IPS DF 6.9 (cell line): ENCODE measurements around the gene KIAA1671.

Source experiments
- DNase-seq: peaks from one replicate; pipeline ENCODE4 v3.0.0-alpha.2; 2013; ENCODE audit warnings: low read depth, low spot score
- H3K27ac ChIP-seq: one replicate; pipeline ENCODE4 v1.5.1; 2013; ENCODE audit warnings: low read length, control low read depth
- H3K27me3 ChIP-seq: 2 replicates; pipeline ENCODE4 v1.6.1; 2013; ENCODE audit warnings: mild to moderate bottlenecking, low read length; ENCODE audit not compliant: control insufficient read depth, insufficient read depth
- H3K36me3 ChIP-seq: 2 replicates; pipeline ENCODE4 v1.6.1; 2013; ENCODE audit warnings: low read length; ENCODE audit not compliant: control insufficient read depth, insufficient read depth
- H3K4me1 ChIP-seq: 2 replicates; pipeline ENCODE4 v1.6.1; 2013; ENCODE audit warnings: low read length; ENCODE audit not compliant: control insufficient read depth, insufficient read depth
- H3K4me3 ChIP-seq: 2 replicates; pipeline ENCODE4 v1.5.1; 2013; ENCODE audit warnings: mild to moderate bottlenecking, low read length
- H3K9me3 ChIP-seq: 2 replicates; pipeline ENCODE4 v1.6.1; 2013; ENCODE audit warnings: low read length, inconsistent platforms; ENCODE audit not compliant: control insufficient read depth, insufficient read depth
- WGBS: extraction: QIAGEN DNeasy Blood & Tissue Kit; methylation state at CpG from one replicate; pipeline ENCODE4 v1.1.7; 2013; ENCODE audit warnings: mixed read lengths, missing lambda C conversion rate; ENCODE audit not compliant: insufficient read length, insufficient coverage; 5-methylcytosine and 5-hydroxymethylcytosine counted together

KIAA1671 gene

DNA sequence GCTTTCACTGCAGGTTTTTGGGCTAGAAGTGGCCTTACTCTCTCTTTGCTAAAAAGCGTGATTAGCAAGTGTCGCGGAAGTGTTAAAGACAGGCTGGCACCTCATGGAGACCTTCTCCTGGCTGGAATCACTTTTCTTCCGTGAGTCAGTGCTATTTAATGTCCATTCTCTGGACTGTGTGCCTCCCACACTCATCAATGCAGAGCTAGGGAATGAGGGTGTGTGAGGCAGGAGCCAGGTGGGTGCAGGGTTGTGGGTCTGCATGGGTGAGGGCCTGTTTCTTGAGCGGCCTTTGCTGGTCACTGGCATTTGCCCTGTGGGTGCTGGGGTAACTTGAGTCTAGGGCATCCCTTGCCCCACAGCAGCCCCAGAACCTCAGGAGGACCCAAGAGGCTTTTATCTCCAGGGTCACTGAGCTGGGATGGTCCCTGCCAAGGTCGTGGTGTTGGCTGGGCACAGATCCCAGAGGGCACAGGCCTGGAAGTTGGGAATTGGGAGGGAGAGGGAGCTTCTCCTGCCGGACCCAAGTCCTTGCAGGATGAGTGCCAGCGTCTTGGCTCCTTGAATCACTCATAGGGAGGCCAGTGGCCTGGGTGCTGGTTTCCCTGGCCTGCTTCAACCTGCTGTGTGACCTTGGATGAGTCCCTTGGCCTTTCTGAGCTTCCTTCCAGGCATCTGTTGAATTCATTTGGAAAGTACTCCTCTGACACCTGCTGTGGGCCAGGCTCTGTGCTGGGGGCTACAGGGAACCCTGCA lies 30.0 kb downstream of the KIAA1671 start:
- no peak overlapping the region for H3K27ac ChIP-seq
- peaks cover 1% of the 10 kb centered on the region; the same call in 1 of the 2 replicates for H3K4me1 ChIP-seq
- WGBS: no CpG with 5 or more reads among the region's 8 CpGs
- no peak for DNase-seq
- H3K27me3 ChIP-seq: no peaks in the 10 kb centered on the region
- H3K36me3 ChIP-seq: no peaks in the 10 kb centered on the region
- H3K4me3 ChIP-seq: no peak overlapping the region
- no peaks in the 10 kb centered on the region for H3K9me3 ChIP-seq

DNA sequence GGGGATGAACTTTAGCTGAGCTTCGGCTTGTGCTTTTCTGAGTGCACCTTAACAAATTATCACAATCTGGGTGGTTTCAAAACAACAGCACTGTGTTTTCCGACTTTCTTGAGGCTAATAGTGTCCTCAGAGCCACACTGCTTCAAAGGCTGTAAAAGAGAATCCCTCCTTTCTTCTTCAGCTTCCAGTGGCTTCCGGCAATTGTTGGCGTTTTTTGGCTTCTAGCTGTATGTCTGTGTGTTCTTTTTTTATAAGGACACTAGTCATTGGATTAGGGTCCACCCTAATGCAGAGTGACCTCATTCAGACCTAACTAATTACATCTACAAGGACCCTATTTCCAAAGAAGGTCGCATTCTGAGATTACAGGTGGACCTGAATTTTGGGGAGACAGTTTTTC lies 30.6 kb downstream of the KIAA1671 start:
- Histone ChIP-seq H3K27me3 (no peaks in the 10 kb centered on the region), H3K4me1 (peaks cover 1% of the 10 kb centered on the region; the same call in 1 of the 2 replicates), H3K36me3 (no peaks in the 10 kb centered on the region), H3K4me3 (no peak overlapping the region), H3K27ac (no peak overlapping the region), H3K9me3 (no peaks in the 10 kb centered on the region)
- no CpG with 5 or more reads among the region's 5 CpGs for WGBS
- DNase-seq: no peak

DNA sequence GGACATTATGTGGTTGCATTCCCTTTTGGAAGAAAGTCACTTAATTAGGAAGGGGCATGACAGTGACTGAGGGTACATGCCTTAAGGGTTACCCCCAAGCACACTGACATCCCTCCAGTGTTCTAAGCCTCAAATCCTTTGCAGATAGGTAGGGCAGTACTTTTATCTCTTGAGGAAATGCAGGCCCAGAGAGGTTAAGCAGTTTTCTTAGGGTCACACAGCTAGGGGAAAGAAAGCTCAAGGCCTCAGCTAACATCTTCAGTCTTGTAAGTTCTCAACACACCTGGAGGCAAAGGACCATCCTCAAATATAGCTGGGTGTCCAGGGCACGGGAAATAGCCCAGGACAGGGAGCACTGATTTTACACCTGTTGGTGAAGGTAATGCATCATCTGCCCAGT lies 31.6 kb downstream of the KIAA1671 start:
- Histone ChIP-seq H3K27me3 (no peaks in the 10 kb centered on the region), H3K9me3 (no peaks in the 10 kb centered on the region), H3K4me3 (no peak overlapping the region), H3K4me1 (peaks cover 1% of the 10 kb centered on the region; the same call in 1 of the 2 replicates), H3K36me3 (no peaks in the 10 kb centered on the region), H3K27ac (no peak overlapping the region)
- WGBS: no CpG with 5 or more reads among the region's 1 CpG
- DNase-seq: no peak

DNA sequence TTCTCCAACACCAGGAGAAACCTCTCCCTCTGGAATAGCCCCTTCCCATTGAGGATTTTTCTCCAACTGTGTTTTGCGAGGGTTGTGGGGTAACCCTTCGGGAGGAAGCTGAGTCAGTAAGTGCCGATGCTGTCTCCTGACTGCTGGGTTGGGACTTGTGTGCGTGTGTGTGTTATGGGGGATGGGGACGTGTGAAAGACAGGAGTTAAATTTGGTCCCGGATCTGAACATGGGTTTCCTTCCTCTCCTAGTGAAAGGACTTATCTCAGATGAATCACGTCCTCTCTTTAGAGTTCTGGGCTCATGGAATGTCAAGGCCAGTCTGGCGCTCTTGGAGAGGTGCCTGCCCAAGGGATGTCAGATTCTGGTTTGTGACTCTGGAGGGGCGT lies 33.3 kb downstream of the KIAA1671 start:
- Histone ChIP-seq H3K27me3 (no peaks in the 10 kb centered on the region), H3K27ac (no peak overlapping the region), H3K4me1 (peaks cover 1% of the 10 kb centered on the region; the same call in 1 of the 2 replicates), H3K4me3 (no peak overlapping the region), H3K9me3 (no peaks in the 10 kb centered on the region), H3K36me3 (no peaks in the 10 kb centered on the region)
- DNase-seq: no peak
- WGBS: no CpG with 5 or more reads among the region's 9 CpGs

DNA sequence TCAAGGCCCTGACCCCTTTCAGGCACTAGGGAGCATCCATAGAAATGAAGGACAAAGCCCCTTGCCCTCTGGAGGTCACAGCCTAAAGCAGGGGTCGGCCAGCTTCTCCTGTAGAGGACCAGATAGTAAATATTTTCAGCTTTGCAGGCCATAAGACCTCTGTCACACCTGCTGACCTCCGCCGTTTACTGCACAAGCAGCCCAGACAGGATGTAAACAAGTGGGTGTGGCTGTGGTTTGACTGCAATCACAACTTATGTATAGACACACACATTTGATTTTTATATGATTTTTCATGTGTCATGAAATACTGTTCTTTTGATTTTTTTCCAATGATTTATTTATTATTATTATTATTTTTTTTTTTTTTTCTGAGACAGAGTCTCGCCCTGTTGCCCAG lies 34.3 kb downstream of the KIAA1671 start:
- no peak for DNase-seq
- Histone ChIP-seq H3K4me3 (no peak overlapping the region), H3K27me3 (no peaks in the 10 kb centered on the region), H3K27ac (no peak overlapping the region), H3K4me1 (peaks cover 1% of the 10 kb centered on the region; the same call in 1 of the 2 replicates), H3K36me3 (no peaks in the 10 kb centered on the region), H3K9me3 (no peaks in the 10 kb centered on the region)
- no CpG with 5 or more reads among the region's 4 CpGs for WGBS

DNA sequence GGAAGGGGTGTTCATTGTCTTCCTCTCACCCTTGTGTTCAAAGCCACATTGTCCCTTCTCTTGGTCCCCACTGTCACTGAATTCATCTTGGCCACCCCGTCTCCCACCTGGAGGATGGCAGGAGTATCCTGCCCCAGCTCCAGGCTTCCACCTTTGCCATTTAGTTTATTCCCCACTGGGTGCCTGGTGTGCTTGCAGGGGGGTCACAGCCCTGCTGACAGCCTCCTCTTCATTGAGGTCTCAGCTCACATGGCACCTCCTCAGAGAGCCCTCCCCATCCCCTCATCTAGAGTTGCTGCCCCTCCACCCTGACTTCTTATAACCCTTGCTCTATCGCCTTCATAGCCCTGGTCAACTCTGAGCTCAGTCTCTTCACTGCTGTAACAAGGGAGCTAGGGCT lies 36.6 kb downstream of the KIAA1671 start:
- Histone ChIP-seq H3K27ac (no peak overlapping the region), H3K36me3 (no peaks in the 10 kb centered on the region), H3K27me3 (no peaks in the 10 kb centered on the region), H3K4me3 (no peak overlapping the region), H3K9me3 (no peaks in the 10 kb centered on the region), H3K4me1 (peaks cover 1% of the 10 kb centered on the region; the same call in 1 of the 2 replicates)
- no CpG with 5 or more reads among the region's 2 CpGs for WGBS
- DNase-seq: no peak

DNA sequence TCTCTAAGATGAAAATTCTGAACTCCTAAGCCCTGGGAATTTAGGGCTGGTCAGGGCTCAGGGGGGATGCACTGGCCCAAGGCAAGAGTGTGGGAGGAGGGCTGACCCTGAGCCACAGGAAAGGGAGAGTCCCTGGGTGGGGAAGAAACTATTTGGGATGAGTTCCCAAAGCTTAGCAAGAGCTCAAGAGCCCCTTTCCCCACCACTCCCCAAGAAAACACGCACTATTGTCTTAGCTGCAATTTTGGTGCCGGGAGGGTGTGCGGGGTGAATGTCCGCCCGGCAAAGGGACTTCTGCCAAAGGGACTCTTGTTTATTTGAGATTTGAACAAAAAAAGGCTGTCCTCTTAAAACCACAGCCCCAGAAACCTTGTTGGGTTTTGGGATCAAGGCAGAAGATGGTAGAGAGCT lies 37.0 kb downstream of the KIAA1671 start:
- no peak overlapping the region for H3K27ac ChIP-seq
- WGBS: no CpG with 5 or more reads among the region's 5 CpGs
- no peaks in the 10 kb centered on the region for H3K36me3 ChIP-seq
- H3K9me3 ChIP-seq: no peaks in the 10 kb centered on the region
- H3K4me1 ChIP-seq: peaks cover 1% of the 10 kb centered on the region; the same call in 1 of the 2 replicates
- H3K27me3 ChIP-seq: no peaks in the 10 kb centered on the region
- no peak overlapping the region for H3K4me3 ChIP-seq
- no peak for DNase-seq

DNA sequence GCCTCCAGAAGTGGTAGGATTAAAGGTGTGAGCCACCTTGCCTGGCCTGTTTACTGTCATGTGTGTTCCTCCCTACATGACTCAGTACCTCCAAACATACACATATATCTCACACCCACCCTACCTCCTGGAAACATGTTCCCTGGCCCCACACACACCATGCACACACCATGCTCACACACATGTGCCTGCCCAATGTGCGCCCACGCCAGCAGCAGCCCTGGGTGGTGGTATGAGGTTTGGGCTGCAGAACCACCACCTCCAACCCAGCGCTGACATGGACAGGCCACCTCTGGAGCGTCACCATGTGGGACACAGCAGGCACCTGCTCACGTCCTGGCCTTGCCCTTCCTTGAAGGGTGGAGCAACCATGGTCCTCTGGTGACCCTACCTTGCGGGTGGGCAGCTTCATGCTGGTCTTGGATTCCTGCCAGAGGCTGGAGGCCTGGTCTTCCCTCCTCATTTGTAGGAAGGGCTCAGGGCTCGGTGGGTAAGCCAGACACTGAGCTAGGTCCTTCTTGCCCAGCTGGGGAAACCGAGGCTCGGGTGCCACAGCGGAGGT lies 37.9 kb downstream of the KIAA1671 start:
- no peaks in the 10 kb centered on the region for H3K27me3 ChIP-seq
- DNase-seq: no peak
- no peaks in the 10 kb centered on the region for H3K9me3 ChIP-seq
- H3K27ac ChIP-seq: no peak overlapping the region
- peaks cover 1% of the 10 kb centered on the region; the same call in 1 of the 2 replicates for H3K4me1 ChIP-seq
- no peaks in the 10 kb centered on the region for H3K36me3 ChIP-seq
- no peak overlapping the region for H3K4me3 ChIP-seq
- WGBS: no CpG with 5 or more reads among the region's 10 CpGs

DNA sequence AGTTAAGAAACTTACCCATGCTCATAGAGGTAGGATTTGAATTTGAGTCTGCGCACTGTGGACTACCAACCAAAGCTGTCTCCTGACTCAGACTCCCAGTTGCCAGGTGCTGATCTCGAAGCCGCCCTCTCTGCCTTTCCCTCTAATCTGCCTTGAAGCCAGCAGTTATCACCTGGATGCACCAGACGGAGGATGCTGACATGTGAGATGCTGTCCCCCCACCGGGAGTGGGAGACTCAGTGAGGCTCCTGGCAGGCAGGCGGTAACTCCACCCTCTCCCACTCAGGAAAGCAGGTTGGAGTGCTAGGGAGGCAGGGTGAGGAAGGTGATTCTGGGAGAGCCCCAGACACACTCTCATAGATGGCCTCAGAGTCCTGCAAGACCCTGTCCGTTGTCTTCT lies 40.4 kb downstream of the KIAA1671 start:
- WGBS: no CpG with 5 or more reads among the region's 7 CpGs
- H3K27me3 ChIP-seq: no peaks in the 10 kb centered on the region
- no peak for DNase-seq
- no peaks in the 10 kb centered on the region for H3K9me3 ChIP-seq
- H3K4me1 ChIP-seq: peaks cover 7% of the 10 kb centered on the region; the same call in 1 of the 2 replicates
- no peak overlapping the region for H3K27ac ChIP-seq
- no peaks in the 10 kb centered on the region for H3K36me3 ChIP-seq
- H3K4me3 ChIP-seq: no peak overlapping the region

DNA sequence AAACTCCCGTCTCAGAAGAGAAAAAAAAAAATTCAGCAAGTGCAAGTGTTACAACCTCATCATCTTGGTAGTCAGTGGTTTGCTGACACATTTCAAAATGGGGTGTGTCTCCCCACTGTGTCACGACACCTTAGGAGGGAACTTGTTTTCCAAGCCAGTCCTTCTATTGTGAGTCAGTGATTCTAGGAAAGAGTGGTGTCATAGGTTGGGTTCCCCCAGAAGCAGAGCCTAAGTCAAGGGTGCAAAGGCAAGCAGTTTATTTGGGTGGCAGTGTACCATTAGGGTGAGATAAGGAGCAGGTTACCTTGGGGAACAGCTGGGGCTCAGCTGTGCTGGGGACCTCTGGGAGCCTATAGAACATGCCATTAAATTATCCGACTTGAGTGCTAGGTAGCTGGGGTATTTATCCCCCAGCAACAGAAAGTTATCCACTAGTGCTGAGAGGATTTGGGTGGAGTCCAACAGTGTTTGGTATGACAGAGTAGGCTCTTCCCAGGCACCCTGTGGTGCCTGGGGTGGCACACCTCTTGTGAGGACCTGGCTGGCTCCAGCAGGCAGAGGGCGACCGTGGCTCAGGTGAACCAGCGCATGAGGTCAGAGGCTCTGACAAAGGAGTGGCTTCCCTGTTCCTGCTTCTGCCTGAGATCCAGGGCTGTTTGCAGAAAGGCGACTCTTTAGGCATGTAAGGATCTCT lies 41.7 kb downstream of the KIAA1671 start:
- Histone ChIP-seq H3K4me1 (peaks cover 7% of the 10 kb centered on the region; the same call in 1 of the 2 replicates), H3K27me3 (no peaks in the 10 kb centered on the region), H3K9me3 (no peaks in the 10 kb centered on the region), H3K4me3 (no peak overlapping the region), H3K27ac (no peak overlapping the region), H3K36me3 (no peaks in the 10 kb centered on the region)
- no CpG with 5 or more reads among the region's 7 CpGs for WGBS
- no peak for DNase-seq
